Mucosa of descending colon (tissue), 3 donors: ENCODE results near the gene HDGFL2. TPM values are rescaled to one million over a fixed set of nuclear protein-coding genes. Genes with fewer than 3 reads are reported as not detected.
"Not testable (repeated sequence)": the region's sequence is repeated elsewhere in the genome, so short reads cannot be mapped to it uniquely, and the experiment has no call there.

Experiments used
- ATAC-seq: fragments of 200-7000 bp; cut with Tn5 transposase; one replicate; pipeline ENCODE4 v1.9.1; 2020; ENCODE audit warnings: mild to moderate bottlenecking, moderate library complexity
- DNase-seq, 3 donors: peaks; one replicate each; pipeline ENCODE4 v3.0.0-alpha.2; 2020
- H3K36me3 ChIP-seq: fragments of 200-600 bp; one replicate; pipeline ENCODE4 v1.8.0; 2021; ENCODE audit warnings: low read depth, mild to moderate bottlenecking
- H3K4me1 ChIP-seq: fragments of 200-600 bp; one replicate; pipeline ENCODE4 v1.8.0; 2021; ENCODE audit warnings: low read depth, mild to moderate bottlenecking
- H3K4me3 ChIP-seq: fragments of 200-600 bp; one replicate; pipeline ENCODE4 v1.8.0; 2021; ENCODE audit warnings: mild to moderate bottlenecking
- H3K9me3 ChIP-seq: fragments of 200-600 bp; one replicate; pipeline ENCODE4 v1.8.0; 2021; ENCODE audit warnings: mild to moderate bottlenecking
- CTCF ChIP-seq: fragments of 200-600 bp; IDR thresholded peaks from one replicate; pipeline ENCODE4 v1.8.0; 2022; ENCODE audit warnings: antibody characterized with exemption, mild to moderate bottlenecking
- intact Hi-C, 2 donors: fragments of 100-400 bp; cut with DNase I in 1 of 2; cut with micrococcal nuclease in 1 of 2; formaldehyde crosslinking; loops; one replicate each; pipeline versions ENCODE4 v1.11.0 to v1.11.1; 2022; cut with DNase I, micrococcal nuclease
- total RNA-seq, 3 donors: library from RNA; stranded (reverse); fragmentation: NEBNext Ultra II Directional in 2 of 3; extraction: Animal tissue kit (Norgen Biotek cat#: 25700) in 2 of 3; gene quantifications; one replicate each; pipeline versions ENCODE4 v1.2.1 to v1.2.4, GENCODE V29; 2021 to 2023
- donor health status: DM: no; HTN: no; CAD: no; lungs with moderate emphysema.
- donor health status: DM: no; HTN: no; CAD: no.
- donor health status: DM: no; HTN: yes; CAD: no.

HDGFL2 gene
- total RNA-seq, 3 donors from 2014 or later = 35.6 to 49.2 (median 39.0) TPM

DNA sequence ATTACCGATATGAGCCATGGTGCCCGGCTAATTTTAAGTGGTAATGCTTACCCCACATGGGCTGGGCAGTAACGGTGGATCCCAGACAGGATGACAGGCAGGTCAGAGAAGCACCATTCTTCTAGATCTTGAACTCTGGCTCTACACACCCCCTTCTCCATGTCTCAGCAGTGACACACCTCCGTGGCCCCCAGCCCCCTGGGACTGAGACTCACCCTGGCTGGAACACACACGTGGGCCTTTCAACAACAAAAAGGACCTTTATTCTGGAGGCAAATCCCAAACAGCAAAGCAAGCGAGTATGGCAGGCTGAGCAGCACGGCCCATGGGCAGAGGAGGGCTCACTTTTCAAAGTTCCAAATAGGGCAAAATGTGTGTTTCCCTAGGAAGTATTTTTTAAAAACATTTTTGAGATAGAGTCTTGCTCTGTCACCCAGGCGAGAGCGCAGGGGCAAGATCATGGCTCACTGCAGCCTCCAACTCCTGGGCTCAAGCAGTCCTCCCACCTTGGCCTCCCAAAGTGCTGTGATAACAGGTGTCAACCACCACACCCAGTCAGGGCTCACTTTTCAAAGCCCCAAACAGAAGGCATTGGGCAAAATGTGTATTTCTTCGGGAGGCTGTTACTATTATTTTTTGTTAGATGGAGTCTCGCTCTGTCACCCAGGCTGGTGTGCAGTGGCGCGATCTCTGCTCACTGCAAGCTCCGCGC, 50.4 kb downstream of the HDGFL2 start:
- no peak for ATAC-seq
- intact Hi-C loops = no loop called here

GRCh38 chr19:4523306-4524110, 51.4 kb downstream of the HDGFL2 start:
- intact Hi-C loops = no loop called here
- peak in 2 of 3 donors; percentile 64 to 69 for DNase-seq
- H3K36me3 ChIP-seq = no peaks in the 10 kb centered on the region
- ATAC-seq = peak; percentile 68
- H3K4me1 ChIP-seq = no peaks in the 10 kb centered on the region
- H3K9me3 ChIP-seq = no peaks in the 10 kb centered on the region
- no peak overlapping the region for H3K4me3 ChIP-seq
- TF ChIP-seq CTCF = peak; percentile 59

More for the DNA sequence above, 50.4 kb downstream of the HDGFL2 start:
- no peaks in the 10 kb centered on the region for H3K4me1 ChIP-seq
- DNase-seq = no peak
- no peak overlapping the region for H3K4me3 ChIP-seq
- no peak for TF ChIP-seq CTCF
- H3K9me3 ChIP-seq = no peaks in the 10 kb centered on the region
- H3K36me3 ChIP-seq = no peaks in the 10 kb centered on the region

DNA sequence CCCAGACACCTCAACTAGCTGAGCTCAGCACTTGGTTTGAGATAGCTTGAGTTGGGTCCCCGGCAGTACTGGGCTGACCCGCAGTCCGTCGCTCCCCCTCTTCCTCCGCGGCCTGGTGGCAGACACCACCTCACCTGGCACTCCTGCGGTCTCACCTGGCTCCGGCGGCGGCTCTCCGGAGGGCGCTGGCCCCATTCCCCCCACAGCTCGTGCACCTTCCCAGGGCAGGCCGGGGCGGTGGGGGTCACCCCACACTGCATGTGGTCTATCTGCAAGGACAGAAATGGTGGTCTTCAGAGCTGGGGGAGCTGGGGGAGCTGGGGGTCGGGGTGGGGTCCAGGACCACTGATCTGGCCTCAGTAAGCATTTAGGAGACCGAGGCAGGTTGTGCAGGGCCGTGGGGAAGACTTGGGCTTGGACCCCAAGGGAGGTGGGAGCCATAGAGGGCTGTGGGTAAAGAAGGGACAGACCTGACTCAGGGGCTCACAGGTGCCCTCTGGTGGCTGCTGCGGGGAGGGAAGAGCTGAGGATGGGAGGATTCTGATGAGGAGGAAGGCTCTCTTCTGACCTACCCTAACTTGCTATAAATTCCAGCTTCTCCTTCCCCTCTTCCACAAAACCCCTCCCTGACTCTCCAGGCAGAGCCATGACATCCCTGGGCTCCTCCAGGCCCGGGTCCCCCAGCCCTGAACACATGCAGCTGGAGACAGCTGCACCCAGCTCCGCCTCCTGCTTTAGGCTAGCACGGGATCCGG, 52.9 kb downstream of the HDGFL2 start:
- no peaks in the 10 kb centered on the region for H3K36me3 ChIP-seq
- intact Hi-C loops = no loop called here
- DNase-seq (peak in 2 of 3 donors; percentile 72 to 77), ATAC-seq (peak; percentile 81)
- peak; percentile 42 for TF ChIP-seq CTCF
- no peak overlapping the region for H3K4me3 ChIP-seq
- H3K9me3 ChIP-seq = no peaks in the 10 kb centered on the region
- H3K4me1 ChIP-seq = no peaks in the 10 kb centered on the region

GRCh38 chr19:4525563-4526002, 53.5 kb downstream of the HDGFL2 start:
- no peaks in the 10 kb centered on the region for H3K9me3 ChIP-seq
- H3K4me3 ChIP-seq = no peak overlapping the region
- TF ChIP-seq CTCF = no peak
- DNase-seq (no peak), ATAC-seq (no peak)
- intact Hi-C loops = no loop called here
- no peaks in the 10 kb centered on the region for H3K36me3 ChIP-seq
- no peaks in the 10 kb centered on the region for H3K4me1 ChIP-seq

DNA sequence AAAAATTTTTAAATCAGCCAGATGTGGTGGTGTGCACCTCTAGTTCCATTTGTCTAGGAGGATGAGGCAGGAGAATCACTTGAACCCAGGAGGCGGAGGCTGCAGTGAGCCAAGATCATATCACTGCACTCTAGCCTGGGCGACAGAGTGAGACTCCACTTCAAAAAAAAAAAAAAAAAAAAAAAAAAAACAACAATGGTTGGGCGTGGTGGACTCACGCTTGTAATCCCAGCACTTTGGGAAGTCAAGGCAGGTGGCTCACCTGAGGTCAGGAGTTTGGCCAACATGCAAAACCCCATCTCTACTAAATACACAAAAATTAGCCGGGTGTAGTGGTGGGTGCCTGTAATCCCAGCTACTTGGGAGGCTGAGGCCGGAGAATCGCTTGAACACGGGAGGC, 55.3 kb downstream of the HDGFL2 start:
- DNase-seq, ATAC-seq, H3K4me1 ChIP-seq: not testable (repeated sequence)

More for the DNA sequence above, 55.3 kb downstream of the HDGFL2 start:
- H3K4me3 ChIP-seq, H3K36me3 ChIP-seq, intact Hi-C loops, H3K9me3 ChIP-seq: not testable (repeated sequence)
